ENCODE measurements around the gene FLCN. TPM values are rescaled to one million over a fixed set of nuclear protein-coding genes. Genes with fewer than 3 reads are reported as not detected.

FLCN gene, protein sequence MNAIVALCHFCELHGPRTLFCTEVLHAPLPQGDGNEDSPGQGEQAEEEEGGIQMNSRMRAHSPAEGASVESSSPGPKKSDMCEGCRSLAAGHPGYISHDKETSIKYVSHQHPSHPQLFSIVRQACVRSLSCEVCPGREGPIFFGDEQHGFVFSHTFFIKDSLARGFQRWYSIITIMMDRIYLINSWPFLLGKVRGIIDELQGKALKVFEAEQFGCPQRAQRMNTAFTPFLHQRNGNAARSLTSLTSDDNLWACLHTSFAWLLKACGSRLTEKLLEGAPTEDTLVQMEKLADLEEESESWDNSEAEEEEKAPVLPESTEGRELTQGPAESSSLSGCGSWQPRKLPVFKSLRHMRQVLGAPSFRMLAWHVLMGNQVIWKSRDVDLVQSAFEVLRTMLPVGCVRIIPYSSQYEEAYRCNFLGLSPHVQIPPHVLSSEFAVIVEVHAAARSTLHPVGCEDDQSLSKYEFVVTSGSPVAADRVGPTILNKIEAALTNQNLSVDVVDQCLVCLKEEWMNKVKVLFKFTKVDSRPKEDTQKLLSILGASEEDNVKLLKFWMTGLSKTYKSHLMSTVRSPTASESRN
- 46.7 and 55.5 TPM in 2 replicates for total RNA-seq

GRCh38 chr17:17237026-17237799 is at the start of gene FLCN:
Gene FLCN (minus strand): TSS chr17:17237168. CDS start chr17:17228137, 9,031 bp downstream.

DNA sequence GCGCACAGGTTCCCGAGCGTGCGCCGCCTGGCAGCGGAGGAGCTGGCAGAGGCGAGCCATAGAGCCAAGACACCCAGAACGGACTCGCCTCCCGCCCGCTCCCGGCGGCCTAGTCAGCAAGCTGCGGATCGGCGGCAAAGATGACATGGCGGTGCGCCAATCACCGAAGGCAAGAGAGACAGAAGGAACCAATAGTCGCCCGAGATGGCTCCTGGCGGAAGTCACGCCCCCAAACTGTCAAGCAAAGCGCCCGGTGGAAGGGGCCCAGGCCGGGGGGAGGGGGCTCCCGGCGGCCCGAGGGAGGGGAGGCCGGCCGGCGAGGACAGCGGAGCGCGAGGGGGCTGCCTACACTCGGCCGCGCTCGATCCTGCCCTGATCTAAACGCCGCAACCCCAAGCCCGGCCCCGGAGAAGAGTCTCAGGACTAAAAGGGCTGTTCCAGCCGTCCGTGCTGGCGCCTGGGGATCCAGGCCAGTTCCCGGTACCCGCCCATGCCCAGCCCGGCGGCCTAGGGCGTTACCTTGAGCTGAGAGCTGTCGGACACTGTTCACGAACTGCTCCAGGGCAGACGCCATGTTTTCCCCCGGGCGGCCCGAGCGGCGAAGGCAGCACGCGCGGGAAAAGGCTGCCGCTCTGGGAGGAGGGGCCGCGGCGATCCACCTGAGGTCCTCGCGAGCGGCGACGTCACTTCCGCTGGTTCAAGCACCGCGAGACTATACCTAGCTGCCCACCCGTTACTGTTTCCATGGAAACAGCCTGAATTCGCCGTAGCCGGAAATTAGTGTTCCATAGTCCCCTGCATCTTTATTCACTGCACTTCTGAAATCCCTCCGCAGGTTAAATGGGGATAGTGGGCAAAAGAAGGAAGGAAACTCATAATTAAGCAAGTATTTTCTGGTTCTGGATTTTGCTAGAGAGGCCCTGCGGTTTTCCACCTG is 43.9 kb upstream of the FLCN start, which contains the start of gene COPS3:
COPS3 (minus strand) TSS at position 634 of the 937 bp plus-strand sequence; CDS start at position 574, 60 bp downstream.

GRCh38 chr17:17206124-17206912 is 30.6 kb downstream of the FLCN start, which contains the start of gene PLD6:
Gene PLD6 (minus strand): TSS chr17:17206333. CDS start chr17:17206286, 47 bp downstream.

Other genes starting within 250 kb of the FLCN start
- gene MPRIP, start 194.7 kb downstream of the FLCN start, total RNA-seq: 128 and 301 TPM in 2 replicates
- gene PLD6, start 30.8 kb downstream of the FLCN start, total RNA-seq: 1.8 and 2.8 TPM in 2 replicates
- gene COPS3, start 44.1 kb upstream of the FLCN start, total RNA-seq: 79.3 and 90.7 TPM in 2 replicates
- gene NT5M, start 66.2 kb upstream of the FLCN start, total RNA-seq: 1.5 and 2.6 TPM in 2 replicates
- 10.3 and 12.2 TPM in 2 replicates for gene MED9, start 239.8 kb upstream of the FLCN start, total RNA-seq